DOHH2 (cell line): ENCODE data around the gene REEP6.

Experiments used
- H3F3A ChIP-seq: fragments of 200-600 bp; sonication (generic), shearing (Covaris generic); 2 replicates; pipeline ENCODE4 v1.6.0; 2016; ENCODE audit warnings: antibody characterized with exemption, mild to moderate bottlenecking; ENCODE audit not compliant: control insufficient read depth, insufficient read depth
- H3K27ac ChIP-seq: fragments of 200-600 bp; sonication (generic); 2 replicates; pipeline ENCODE4 v1.5.1; 2014; ENCODE audit warnings: low read depth, mild to moderate bottlenecking, low read length, moderate library complexity
- H3K27me3 ChIP-seq: fragments of 200-600 bp; sonication (generic); 2 replicates; pipeline ENCODE4 v1.6.1; 2014; ENCODE audit warnings: mild to moderate bottlenecking, low read length, mixed read lengths; ENCODE audit not compliant: control insufficient read depth
- H3K36me3 ChIP-seq: fragments of 200-600 bp; sonication (generic); 2 replicates; pipeline ENCODE4 v1.6.1; 2014; ENCODE audit warnings: mild to moderate bottlenecking, low read length, moderate library complexity, mixed read lengths; ENCODE audit not compliant: control insufficient read depth
- H3K4me1 ChIP-seq: fragments of 200-600 bp; sonication (generic); 2 replicates; pipeline ENCODE4 v1.6.1; 2014; ENCODE audit warnings: mild to moderate bottlenecking, low read length, mixed read lengths; ENCODE audit not compliant: control insufficient read depth
- H3K4me2 ChIP-seq: fragments of 200-600 bp; sonication (generic); 2 replicates; pipeline ENCODE4 v1.6.0; 2014; ENCODE audit warnings: mild to moderate bottlenecking, low read length, moderate library complexity
- H3K4me3 ChIP-seq: fragments of 200-600 bp; sonication (generic); 2 replicates; pipeline ENCODE4 v1.5.1; 2014; ENCODE audit warnings: mild to moderate bottlenecking, low read length, mixed read lengths
- H3K79me2 ChIP-seq: fragments of 200-600 bp; sonication (generic); 2 replicates; pipeline ENCODE4 v1.6.1; 2014; ENCODE audit warnings: mild to moderate bottlenecking, low read length, mixed read lengths; ENCODE audit not compliant: control insufficient read depth
- H3K9me2 ChIP-seq: fragments of 200-600 bp; sonication (generic); replicated peaks from 2 replicates; pipeline ENCODE4 v1.6.1; 2014; ENCODE audit warnings: mild to moderate bottlenecking, low read length, mixed read lengths; ENCODE audit not compliant: control insufficient read depth
- H3K9me3 ChIP-seq: fragments of 200-600 bp; sonication (generic); 2 replicates; pipeline ENCODE4 v1.6.1; 2014; ENCODE audit warnings: antibody characterized with exemption, low read length, mixed read lengths; ENCODE audit not compliant: control insufficient read depth, insufficient read depth
- H4K20me1 ChIP-seq: fragments of 200-600 bp; sonication (generic); 2 replicates; pipeline ENCODE4 v1.6.0; 2014; ENCODE audit warnings: low read depth, mild to moderate bottlenecking, antibody characterized with exemption, low read length, moderate library complexity; ENCODE audit not compliant: control insufficient read depth, insufficient read depth
- EZH2phosphoT487 ChIP-seq: fragments of 200-600 bp; sonication (generic); IDR thresholded peaks from 2 replicates; pipeline ENCODE4 v1.6.1; 2017; ENCODE audit warnings: borderline replicate concordance, mild to moderate bottlenecking, antibody characterized with exemption, low read length, moderate library complexity, mixed read lengths
- TF ChIP-seq, protein P1 (sequence below): fragments of 200-600 bp; sonication (generic); IDR thresholded peaks from one replicate; pipeline ENCODE4 v1.5.1; 2014; ENCODE audit warnings: antibody characterized with exemption, mild to moderate bottlenecking, low read depth, low read length; ENCODE audit not compliant: poor library complexity, severe bottlenecking

The REEP6 gene

GRCh38 chr19:1524972-1525325 is 34.0 kb downstream of the REEP6 start:
- no peak for TF ChIP-seq EZH2phosphoT487
- TF ChIP-seq, protein P1, sequence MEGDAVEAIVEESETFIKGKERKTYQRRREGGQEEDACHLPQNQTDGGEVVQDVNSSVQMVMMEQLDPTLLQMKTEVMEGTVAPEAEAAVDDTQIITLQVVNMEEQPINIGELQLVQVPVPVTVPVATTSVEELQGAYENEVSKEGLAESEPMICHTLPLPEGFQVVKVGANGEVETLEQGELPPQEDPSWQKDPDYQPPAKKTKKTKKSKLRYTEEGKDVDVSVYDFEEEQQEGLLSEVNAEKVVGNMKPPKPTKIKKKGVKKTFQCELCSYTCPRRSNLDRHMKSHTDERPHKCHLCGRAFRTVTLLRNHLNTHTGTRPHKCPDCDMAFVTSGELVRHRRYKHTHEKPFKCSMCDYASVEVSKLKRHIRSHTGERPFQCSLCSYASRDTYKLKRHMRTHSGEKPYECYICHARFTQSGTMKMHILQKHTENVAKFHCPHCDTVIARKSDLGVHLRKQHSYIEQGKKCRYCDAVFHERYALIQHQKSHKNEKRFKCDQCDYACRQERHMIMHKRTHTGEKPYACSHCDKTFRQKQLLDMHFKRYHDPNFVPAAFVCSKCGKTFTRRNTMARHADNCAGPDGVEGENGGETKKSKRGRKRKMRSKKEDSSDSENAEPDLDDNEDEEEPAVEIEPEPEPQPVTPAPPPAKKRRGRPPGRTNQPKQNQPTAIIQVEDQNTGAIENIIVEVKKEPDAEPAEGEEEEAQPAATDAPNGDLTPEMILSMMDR: no peak

GRCh38 chr19:1525343-1525742 is 34.4 kb downstream of the REEP6 start:
- Histone ChIP-seq H3K4me2 (no peak overlapping the region), H4K20me1 (no peaks in the 10 kb centered on the region), H3K9me2 (no peaks in the 10 kb centered on the region), H3F3A (no peaks in the 10 kb centered on the region), H3K9me3 (no peaks in the 10 kb centered on the region), H3K27me3 (no peaks in the 10 kb centered on the region), H3K4me3 (no peak overlapping the region), H3K36me3 (no peaks in the 10 kb centered on the region), H3K4me1 (no peaks in the 10 kb centered on the region), H3K27ac (no peak overlapping the region), H3K79me2 (no peaks in the 10 kb centered on the region)
- no peak for TF ChIP-seq EZH2phosphoT487
- TF ChIP-seq, protein P1: no peak

More at GRCh38 chr19:1524972-1525325, 34.0 kb downstream of the REEP6 start:
- Histone ChIP-seq H3F3A (no peaks in the 10 kb centered on the region), H4K20me1 (no peaks in the 10 kb centered on the region), H3K27me3 (no peaks in the 10 kb centered on the region), H3K36me3 (no peaks in the 10 kb centered on the region), H3K4me2 (no peak overlapping the region), H3K9me3 (no peaks in the 10 kb centered on the region), H3K4me1 (no peaks in the 10 kb centered on the region), H3K9me2 (no peaks in the 10 kb centered on the region), H3K79me2 (no peaks in the 10 kb centered on the region), H3K4me3 (no peak overlapping the region), H3K27ac (no peak overlapping the region)

DNA sequence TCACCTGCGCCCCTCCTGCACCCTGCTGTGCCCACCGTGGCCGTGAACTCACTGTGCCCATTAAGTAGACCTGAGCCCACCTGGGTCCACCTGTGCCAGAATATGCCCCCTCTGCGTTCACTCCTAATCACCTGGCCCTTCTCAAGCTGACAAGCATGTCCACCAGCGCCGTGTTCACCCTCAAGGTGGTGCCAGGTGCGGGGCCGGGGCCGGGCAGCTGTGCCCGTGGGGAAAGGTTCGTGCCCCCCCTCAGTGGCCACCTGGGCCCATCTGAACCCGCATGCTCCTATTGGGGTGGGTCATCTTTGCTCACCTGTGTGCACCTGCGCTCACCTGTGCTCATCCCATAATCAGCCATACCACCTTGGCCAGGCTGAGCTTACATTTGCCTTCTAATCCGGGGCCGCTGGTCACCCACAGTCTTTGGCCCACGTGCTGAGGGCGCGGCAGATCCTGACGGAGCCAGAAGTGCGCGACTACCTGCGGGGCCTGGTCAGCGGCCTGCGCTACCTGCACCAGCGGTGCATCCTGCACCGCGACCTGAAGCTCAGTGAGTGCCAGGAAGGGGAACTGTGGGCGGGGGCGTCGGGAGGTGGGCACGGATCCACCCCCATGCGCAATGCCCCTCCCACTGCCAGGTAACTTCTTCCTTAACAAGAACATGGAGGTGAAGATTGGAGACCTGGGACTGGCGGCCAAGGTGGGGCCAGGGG is 35.2 kb downstream of the REEP6 start:
- Histone ChIP-seq H3K9me2 (no peaks in the 10 kb centered on the region), H3K36me3 (no peaks in the 10 kb centered on the region), H3K4me3 (no peak overlapping the region), H3K4me2 (no peak overlapping the region), H3K27ac (no peak overlapping the region), H3K27me3 (no peaks in the 10 kb centered on the region), H4K20me1 (no peaks in the 10 kb centered on the region), H3K9me3 (no peaks in the 10 kb centered on the region), H3K79me2 (no peaks in the 10 kb centered on the region), H3F3A (no peaks in the 10 kb centered on the region), H3K4me1 (no peaks in the 10 kb centered on the region)
- TF ChIP-seq, protein P1: no peak
- no peak for TF ChIP-seq EZH2phosphoT487
